IPS-15b (cell line): Measurements from ENCODE around the gene POLR3F.

Source experiments
- H3K27me3 ChIP-seq: one replicate; pipeline ENCODE4 v1.6.1; 2013; ENCODE audit warnings: low read length; ENCODE audit not compliant: control insufficient read depth, insufficient read depth
- H3K36me3 ChIP-seq: one replicate; pipeline ENCODE4 v1.6.1; 2013; ENCODE audit warnings: low read length; ENCODE audit not compliant: control insufficient read depth, insufficient read depth
- H3K4me1 ChIP-seq: one replicate; pipeline ENCODE4 v1.6.1; 2013; ENCODE audit warnings: mild to moderate bottlenecking, low read length; ENCODE audit not compliant: control insufficient read depth, insufficient read depth
- H3K4me3 ChIP-seq: one replicate; pipeline ENCODE4 v1.5.1; 2013; ENCODE audit warnings: low read depth, low read length
- H3K9ac ChIP-seq: one replicate; pipeline ENCODE4 v1.6.1; 2013; ENCODE audit warnings: low read depth, mild to moderate bottlenecking, low read length
- H3K9me3 ChIP-seq: one replicate; pipeline ENCODE4 v1.6.1; 2013; ENCODE audit warnings: mild to moderate bottlenecking, low read length; ENCODE audit not compliant: control insufficient read depth, insufficient read depth

Gene POLR3F

GRCh38 chr20:18532626-18533025 is 65.4 kb downstream of the POLR3F start:
- Histone ChIP-seq H3K36me3 (peaks cover 36% of the 10 kb centered on the region), H3K4me3 (no peak overlapping the region), H3K27me3 (no peaks in the 10 kb centered on the region), H3K9ac (no peak overlapping the region), H3K4me1 (no peaks in the 10 kb centered on the region), H3K9me3 (no peaks in the 10 kb centered on the region)

GRCh38 chr20:18533491-18533890 is 66.3 kb downstream of the POLR3F start:
- peaks cover 32% of the 10 kb centered on the region for H3K36me3 ChIP-seq
- no peaks in the 10 kb centered on the region for H3K9me3 ChIP-seq
- H3K9ac ChIP-seq = no peak overlapping the region
- no peaks in the 10 kb centered on the region for H3K27me3 ChIP-seq
- no peak overlapping the region for H3K4me3 ChIP-seq
- H3K4me1 ChIP-seq = no peaks in the 10 kb centered on the region

- H3K9me3 ChIP-seq = no peaks in the 10 kb centered on the region
- H3K36me3 ChIP-seq = peaks cover 28% of the 10 kb centered on the region
- no peak overlapping the region for H3K9ac ChIP-seq
- H3K4me1 ChIP-seq = no peaks in the 10 kb centered on the region
- no peak overlapping the region for H3K4me3 ChIP-seq
- no peaks in the 10 kb centered on the region for H3K27me3 ChIP-seq
Measured at GRCh38 chr20:18533978-18534644, 66.9 kb downstream of the POLR3F start.
